Activated CD8-positive, alpha-beta memory T cell treated with anti-CD3 and anti-CD28 coated beads, Interleukin-2, amount 50 U/mL, for 1 hour (primary cell): Measurements from ENCODE around the gene FAT4.

Source experiments
- DNase-seq: peaks from one replicate; pipeline ENCODE4 v3.0.0-alpha.2; 2020; ENCODE audit errors: extremely low read depth

The FAT4 gene

DNA sequence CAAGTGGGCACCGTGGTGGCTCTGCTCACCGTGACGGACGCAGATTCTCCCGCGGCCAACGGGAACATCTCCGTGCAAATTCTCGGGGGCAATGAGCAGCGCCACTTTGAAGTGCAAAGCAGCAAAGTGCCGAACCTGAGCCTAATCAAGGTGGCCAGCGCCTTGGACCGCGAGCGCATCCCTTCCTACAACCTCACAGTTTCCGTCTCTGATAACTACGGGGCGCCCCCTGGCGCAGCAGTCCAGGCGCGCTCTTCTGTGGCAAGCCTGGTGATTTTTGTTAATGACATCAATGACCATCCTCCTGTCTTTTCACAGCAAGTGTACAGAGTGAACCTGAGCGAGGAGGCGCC, 2.7 kb downstream of the FAT4 start:
- DNase-seq: no peak

DNA sequence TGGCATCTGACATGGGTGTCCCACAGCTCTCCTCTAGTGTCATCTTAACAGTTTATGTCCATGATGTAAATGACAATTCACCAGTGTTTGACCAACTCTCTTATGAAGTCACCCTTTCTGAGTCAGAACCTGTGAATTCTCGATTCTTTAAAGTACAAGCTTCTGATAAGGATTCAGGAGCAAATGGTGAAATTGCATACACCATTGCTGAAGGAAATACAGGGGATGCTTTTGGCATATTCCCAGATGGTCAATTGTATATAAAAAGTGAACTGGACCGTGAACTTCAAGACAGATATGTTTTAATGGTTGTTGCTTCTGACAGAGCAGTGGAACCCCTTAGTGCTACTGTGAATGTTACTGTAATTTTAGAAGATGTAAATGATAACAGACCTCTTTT, 4.6 kb downstream of the FAT4 start:
- no peak for DNase-seq

DNA sequence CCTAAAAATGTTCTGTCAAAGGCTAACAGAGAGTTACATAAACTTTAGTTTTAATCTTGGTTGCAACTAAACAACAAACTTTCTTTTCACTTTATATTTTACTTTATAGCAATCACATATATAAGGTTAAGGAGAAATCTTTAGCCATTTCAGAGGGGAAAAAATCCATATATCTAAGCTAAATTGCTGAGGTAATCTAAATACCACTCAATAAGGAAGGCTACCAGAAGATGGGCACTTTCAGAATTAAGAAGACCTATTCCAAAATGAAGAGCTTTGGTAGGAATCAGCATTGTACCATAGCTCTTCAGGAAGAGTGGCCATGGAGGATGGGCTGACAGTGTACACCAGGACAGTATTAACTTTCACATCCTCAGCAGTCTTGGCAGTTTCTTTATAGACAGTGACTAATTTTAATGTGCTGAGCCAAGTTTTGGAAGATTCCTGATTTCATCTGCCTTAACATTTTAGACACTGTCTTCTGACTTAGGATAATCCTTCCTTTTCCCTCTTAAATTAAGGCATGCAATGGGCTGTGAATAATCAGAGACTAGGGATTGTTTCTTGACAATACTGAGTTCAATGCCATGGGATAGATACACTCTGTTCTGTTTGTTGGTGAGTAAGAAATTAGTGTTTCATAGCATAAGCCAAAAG, 7.1 kb downstream of the FAT4 start:
- no peak for DNase-seq

DNA sequence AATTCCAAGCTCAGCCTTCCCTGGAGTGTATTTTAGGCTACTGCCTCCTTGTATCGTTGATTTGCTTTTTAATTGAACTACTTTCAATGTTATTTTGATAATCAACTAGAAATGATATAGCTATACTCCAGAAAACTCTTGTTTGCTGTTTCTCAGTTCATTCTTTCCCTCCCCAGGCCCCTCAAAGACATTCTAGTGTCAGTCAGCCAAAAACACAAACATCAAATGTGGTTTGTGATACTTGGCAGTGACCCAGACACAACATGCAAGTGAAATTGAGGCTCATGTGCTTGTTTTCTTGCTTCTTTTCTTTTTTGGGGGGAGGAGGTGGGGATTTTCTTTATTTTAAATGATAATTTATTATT, 7.6 kb downstream of the FAT4 start:
- no peak for DNase-seq

DNA sequence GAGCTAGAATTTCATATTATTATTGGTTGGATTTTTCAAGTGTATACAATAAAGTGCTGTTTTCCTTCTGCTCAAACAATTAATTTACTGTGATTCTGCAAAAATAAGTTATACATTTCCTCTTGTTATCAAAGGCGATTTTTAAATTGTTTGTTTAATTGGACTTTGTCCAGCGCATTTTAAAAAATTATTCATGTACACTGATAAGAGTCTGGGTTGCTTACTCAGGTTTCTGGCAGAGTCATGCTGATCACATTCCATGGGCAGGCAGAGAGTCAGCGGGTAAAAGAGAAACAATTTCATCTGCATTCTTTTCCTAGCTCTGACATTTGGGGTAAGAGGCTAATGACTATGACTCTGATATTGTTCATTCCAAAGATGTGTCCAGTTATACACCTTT, 8.9 kb downstream of the FAT4 start:
- DNase-seq: no peak

DNA sequence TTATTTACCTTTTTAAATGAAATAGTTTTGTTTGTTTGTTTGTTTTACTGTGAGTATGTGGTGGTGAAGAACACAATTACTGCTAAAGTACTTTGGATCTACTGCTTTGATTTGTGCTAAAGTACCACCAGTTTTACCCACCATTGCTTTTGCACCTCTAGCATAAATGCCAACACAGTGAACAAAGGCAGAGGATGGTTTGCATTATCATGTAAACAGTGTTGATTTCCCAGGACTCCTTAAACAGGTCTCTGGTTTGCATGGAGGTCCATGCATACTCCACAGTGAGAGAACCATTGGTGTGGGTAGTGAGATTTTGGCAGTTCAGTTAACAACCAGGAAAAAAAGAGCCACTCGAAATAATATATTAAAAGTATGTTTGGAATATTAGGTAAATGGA, 11.0 kb downstream of the FAT4 start:
- no peak for DNase-seq

DNA sequence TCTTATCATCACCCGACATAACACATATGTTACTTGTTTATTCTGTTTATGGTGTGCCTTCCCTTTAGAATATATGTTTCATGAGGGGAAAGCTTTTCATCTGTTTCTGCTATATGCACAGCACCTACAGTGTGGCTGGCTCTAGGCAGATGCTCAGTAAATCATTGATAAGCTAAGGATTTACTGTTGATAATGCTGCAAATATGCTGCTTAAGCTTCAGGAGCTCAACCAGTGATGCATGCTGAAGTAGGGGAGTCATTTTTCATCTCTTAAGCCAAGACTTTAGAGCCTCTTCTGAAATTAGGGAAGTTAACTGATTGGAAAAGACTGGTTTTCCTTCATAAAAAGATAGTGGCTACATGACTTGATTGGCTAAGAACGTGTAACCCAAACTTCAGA, 16.4 kb downstream of the FAT4 start:
- DNase-seq: no peak

DNA sequence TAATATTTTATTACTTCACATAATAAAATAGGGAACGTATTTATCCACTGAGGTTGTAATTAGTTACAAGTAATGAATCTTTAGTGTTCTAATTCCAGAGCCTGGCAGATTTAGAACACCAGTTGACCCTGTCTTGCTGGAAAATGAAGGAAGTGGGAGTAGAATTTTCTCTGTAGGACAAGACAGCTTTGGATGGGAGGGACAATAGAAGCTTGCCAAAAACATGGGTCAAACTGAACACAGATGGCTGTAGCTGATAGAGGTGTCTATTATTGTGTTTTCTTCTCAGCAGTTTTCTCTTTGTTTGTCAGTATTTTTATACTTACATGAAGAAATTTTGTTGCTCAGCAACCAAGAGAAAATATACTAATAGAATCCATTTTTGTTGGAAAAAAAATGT, 20.2 kb downstream of the FAT4 start:
- no peak for DNase-seq

DNA sequence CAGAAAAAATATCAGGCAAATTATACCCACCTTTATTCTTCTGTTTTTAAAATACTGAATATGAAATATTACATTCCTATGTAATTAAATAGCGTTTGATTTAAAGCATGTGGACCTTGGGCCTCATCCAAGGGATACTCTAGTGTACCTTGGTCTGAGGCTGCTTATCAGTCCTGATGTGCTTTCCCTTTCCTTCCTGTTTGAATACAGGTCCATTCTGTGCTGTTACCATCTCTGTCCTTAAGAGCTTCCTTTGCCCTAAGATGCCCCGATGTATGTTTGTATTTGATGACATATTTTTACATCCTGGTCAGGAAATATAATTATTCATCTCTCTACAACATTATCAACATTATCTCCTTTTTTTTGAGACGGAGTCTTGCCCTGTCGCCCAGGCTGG, 24.1 kb downstream of the FAT4 start:
- DNase-seq: no peak

DNA sequence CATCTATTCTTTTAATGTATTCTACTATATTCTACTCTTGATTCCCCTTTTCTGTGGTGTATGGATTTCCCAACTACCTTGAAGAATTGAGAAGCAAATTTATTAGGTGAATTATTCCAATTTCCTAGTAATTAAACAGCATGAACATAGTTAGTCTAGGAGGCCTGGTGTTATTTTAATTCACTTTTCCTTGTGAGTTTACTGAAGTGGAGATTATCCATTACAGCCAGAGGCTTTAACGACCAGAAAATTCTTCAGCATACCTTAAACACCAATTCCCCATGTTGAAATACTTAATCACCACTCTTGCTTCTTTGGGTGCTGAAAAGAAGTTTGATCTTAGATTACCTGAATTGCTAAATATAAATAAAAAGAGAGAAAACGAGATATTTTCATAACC, 29.4 kb downstream of the FAT4 start:
- no peak for DNase-seq

DNA sequence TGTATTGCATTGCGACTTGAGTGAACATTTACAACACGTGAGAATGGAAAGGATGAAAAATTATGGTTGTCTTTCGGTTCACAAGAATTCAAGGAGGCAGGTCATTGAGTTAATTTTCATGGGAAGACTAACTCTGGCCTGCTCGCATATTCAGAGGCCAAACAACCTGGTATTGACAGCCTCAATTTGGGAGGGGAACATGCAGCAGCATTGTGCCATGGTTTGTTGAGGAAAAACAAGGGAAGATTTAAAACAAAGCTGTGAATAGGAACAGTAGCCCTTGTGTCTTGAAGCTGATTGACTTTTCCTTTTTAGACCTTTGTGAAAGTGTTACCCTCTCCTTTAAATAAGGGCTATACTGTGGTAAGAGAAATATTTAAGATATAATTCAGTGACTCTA, 31.9 kb downstream of the FAT4 start:
- DNase-seq: no peak

DNA sequence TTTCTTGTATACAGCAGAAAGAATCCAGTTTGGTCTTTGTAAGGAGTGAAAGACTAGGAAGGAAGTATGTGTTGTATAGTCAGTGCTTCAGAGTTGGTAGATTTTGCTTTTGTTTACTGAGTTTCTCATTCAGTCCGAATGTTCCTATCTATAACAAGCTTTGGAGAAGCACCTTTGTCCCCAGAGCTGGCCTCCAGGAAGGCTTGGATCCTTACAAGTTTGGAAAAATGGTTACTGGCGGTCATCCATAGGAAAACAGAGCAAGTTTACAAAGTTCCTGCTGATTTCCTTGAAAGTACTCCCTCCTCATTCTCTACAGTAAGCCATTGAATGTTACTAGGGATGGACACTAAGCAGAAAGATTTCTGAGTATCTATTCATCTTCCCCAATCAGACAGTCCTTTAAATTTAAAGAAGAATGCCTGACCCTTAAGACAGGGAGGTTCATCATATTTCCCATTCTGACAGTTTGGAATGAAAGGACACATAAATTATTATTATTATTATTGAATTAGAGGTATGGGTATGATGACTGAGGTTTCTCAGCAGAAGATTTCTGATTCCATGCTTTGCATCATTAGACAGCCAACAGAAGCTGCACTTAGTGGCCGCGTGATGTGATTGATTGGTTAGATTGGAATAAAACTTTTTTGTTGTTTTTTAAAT, 35.8 kb downstream of the FAT4 start:
- DNase-seq: no peak

DNA sequence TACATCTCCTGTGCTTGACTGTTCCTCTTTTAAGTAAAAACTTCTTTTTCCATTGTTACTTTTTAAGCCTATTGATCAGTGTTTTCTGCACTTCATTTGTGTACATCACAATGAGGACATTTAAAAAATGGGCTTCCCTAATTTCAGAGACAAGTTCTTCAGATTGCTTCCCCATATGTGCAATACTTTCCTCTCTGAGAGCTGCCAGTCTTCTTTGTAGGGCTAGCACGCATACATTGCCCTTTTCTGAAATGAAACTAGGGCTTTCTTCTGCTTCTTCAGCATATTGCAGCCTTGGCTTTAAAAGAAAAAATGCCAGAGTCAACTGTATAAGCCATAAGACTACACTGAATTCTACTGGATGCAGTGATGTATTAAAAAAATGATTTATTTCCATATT, 37.8 kb downstream of the FAT4 start:
- DNase-seq: no peak

DNA sequence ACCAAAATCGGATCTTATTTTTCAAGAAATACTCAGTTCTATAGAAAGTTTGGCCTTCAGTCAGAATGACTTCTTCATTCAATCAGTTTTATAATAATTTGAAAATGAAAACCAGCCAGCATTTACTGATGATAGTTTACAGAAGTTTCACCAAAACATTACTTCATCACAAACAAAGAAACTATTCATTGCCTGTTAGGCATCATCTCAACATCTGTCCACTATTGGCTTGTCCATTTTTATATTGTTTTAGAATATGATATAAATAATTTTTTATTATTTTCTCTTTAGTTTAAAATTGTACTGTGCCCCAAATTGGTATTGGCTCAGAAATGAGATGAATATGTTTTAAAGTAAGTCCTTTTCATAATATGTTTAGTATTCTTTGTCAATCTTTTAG, 38.4 kb downstream of the FAT4 start:
- no peak for DNase-seq

DNA sequence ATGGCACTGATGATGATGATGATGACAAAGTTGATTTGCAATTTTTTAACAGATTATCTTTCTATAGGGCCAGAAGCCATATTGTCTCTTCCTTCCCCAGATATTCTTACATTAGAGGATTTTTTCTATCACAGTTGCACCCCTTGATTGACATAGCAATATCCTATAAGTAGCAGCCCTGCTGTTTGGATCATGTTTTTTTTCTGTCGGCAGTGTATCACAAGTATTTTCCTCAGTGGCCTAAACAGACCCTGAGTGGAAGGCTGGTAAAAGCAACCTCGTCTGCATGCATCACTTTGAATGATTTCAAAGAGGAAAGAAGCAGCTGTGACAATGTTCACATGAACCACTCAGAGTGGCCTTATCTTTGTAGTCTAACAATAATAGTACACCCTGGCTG, 41.0 kb downstream of the FAT4 start:
- DNase-seq: no peak

DNA sequence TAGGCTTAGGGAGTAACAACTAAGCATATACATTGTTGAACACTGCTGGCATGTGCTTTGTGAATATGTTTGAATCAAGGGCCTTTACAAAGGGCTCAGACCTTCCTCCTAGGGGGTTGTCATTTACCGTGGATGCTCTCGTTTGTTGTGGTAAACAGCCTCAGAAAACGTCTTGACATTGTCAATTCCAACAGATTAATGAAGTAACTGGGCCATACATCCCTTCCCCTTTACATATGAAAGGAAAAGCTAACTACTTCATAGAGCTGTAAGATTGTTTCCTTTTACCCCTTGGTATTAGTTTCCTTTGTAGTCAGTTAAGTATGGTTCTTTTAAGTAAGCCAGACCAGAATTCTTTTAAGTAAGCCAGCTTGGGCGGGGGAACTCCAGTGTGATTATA, 42.9 kb downstream of the FAT4 start:
- DNase-seq: no peak

DNA sequence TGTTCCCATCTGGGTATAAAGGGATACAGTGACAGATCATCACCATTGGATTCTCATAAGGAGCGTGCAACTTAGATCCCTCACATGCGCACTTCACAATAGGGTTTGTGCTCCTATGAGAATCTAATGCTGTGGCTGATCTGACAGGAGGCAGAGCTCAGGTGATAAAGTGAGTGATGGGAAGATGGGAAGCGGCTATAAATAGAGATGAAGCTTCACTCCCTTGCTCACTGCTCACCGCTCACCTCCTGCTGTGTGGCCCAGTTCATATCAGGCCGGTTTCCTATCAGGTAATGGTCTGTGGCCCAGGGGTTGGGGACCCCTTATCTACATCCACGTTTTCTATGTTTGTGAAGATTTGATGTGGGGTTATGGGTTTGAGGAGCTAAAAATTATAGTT, 43.7 kb downstream of the FAT4 start:
- no peak for DNase-seq

DNA sequence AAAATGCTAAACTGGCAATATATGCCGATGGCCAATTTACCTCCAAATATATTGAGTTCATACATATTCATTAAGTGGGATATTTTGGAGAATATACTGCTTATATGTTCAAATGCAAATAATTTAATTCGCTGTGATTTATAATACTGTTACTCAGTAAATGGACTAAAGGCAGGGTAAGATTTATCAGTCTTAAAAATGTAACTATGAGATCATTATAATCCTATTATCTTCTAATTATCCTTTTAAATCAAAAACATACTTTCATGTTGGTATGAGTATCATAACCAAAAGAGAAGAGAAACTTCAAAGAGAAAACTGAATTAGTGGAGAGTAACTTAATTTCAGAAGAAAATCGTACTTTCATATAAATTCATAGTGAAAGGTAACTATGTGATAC, 44.6 kb downstream of the FAT4 start:
- DNase-seq: no peak

DNA sequence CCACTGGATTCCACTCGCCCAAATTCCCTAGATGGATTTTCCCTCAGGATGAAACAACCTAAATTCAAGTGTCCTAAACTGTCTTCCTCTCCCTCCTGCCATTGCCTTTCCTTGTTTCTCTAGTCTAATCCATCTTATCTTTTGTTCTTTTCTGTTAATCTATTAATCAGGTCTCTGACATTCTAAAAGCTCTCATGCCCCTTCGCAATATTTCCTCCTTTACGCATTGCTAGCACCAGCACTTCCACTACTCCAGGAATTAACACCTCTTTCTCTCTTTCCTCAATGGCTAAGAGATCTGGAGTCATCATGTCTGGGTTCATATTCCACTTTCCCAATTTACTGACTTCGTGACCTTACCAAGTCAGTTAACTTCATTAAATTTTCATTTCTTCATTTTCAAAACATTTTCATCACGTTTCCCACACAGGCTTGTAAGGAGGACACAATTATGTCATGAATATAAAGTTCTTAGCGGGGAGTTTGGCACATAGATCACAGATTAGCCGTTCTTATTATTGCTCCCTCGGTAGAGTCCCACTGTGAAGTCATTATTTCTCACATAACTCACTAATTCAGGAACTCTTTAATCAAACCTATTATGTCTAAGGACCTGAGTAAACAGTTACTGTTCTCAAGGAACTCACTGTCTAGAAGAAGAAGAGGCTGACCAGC, 45.3 kb downstream of the FAT4 start:
- no peak for DNase-seq

DNA sequence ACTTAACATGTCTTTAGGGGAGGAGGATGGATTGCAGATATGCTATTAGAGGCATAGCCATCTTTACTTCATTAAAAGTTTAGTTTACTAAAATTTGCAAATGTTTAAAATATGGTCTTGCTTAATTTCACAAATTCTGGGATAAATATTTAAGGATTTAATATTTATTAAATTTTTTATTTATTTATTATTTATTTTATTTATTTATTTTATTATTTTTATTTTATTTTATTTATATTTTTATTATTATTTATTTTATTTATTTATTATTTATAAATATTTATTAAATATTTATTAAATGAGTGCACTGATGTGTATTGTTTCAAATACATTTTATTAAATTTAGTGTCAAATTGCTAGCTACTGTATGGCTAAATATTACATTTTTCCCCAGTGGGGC, 46.0 kb downstream of the FAT4 start:
- no peak for DNase-seq
